LoVo (cell line): ENCODE measurements around the gene LNX2.
A peak's percentile ranks its signal among the peaks of the same experiment; 100 is the strongest.

Experiments used
- DNase-seq: peaks from one replicate; pipeline ENCODE4 v3.0.0-alpha.2; 2016; ENCODE audit warnings: low spot score

The LNX2 gene

DNA sequence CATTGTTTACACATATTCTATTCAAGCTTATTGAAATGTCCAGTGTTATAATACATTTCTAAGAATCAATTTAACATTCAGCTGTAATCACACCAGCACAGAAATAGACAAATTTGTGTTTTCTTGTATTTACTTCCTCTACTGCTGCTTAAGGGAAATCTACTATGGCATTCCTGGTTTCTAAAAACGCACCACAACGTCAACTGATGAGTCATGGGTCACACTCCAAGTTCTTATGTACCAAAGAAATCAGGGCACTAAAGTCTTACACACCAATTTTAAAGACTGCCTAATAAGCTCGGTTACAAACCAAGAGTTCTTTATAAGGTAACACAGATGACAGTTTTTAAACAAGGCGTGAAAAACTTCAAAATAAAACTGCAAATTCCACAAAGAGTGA lies 13.2 kb downstream of the LNX2 start:
- DNase-seq: peak; percentile 67

DNA sequence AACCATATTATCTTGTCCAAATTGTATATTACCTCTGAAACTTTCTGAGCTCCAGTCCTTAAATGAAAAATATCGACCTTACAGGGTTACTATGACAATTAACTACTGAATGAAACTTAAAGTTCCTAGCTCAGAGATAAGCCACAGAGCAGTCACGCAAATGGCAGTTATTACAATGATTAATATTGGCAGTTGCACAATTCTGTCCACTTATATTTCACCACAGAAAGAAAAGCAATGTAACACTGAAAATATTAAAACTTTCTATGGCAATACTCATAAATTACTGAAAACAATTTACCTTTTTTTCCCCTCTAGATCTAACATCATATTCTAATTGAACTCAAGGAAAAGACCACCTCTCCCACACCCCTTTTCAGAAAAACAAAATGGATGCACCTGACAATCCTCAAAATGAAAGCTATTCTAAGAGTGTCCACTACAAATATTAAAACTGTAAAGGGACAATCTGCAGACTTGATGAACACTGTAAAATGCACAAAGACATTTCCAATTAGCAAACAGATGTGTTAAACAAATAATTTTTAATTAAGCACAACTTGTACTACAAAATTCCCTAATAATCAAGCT lies 14.6 kb downstream of the LNX2 start:
- DNase-seq: no peak

DNA sequence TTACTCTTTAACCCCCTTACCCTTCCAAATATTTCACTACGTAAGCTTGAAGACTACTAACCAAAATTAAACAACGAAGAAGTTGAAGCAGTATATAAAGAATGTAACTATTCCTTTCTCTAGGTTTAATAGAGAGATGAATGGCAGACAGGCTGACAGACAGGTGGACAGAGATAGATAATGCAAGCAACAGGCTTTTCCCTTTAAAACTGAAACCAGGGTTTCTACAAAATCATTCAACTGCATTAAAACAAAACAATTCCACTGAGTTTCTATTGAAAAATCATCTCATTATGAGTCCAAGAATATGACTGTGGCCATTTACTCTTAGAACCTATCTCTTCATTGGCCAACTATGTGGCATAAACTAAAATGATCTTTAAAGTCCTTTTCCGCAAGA lies 15.2 kb downstream of the LNX2 start:
- DNase-seq: no peak

GRCh38 chr13:27601803-27602202 lies 18.5 kb downstream of the LNX2 start:
- DNase-seq: no peak

GRCh38 chr13:27601208-27601607 lies 19.1 kb downstream of the LNX2 start:
- no peak for DNase-seq

GRCh38 chr13:27600711-27601110 lies 19.6 kb downstream of the LNX2 start:
- DNase-seq: no peak

DNA sequence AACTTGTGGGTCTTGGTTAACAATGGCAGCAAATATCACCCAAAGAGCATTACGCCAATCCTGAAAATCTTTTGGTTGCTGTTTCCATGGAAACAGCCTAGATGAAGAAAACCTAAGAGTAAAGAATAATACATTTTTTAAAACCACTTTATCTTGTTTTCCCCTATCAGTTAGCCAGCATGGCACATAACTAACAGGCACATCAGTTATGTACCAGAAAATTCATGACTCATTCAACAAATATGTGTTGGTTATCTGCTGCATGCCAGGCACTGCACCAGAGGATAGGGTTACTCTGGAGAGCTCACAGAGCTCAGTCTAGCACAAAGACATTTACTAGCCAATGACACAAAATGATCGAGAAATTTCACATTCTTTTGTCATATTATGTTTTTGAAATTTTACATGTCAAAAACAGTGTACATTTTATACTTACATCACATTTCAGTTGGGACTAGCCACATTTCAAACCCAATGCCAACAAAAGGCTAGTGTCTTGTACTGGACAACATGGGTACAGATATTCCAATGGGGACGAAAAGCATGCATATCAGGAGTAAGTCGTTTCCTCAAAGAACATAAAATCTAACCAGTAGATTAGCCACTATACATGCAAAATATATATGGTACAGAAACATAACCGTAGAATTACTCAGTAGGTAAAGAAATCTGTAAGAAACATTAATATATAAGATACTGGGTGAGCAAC lies 20.3 kb downstream of the LNX2 start:
- DNase-seq: peak; percentile 66

- DNase-seq: no peak
These were observed 21.2 kb downstream of the LNX2 start for GRCh38 chr13:27599096-27599495.

DNA sequence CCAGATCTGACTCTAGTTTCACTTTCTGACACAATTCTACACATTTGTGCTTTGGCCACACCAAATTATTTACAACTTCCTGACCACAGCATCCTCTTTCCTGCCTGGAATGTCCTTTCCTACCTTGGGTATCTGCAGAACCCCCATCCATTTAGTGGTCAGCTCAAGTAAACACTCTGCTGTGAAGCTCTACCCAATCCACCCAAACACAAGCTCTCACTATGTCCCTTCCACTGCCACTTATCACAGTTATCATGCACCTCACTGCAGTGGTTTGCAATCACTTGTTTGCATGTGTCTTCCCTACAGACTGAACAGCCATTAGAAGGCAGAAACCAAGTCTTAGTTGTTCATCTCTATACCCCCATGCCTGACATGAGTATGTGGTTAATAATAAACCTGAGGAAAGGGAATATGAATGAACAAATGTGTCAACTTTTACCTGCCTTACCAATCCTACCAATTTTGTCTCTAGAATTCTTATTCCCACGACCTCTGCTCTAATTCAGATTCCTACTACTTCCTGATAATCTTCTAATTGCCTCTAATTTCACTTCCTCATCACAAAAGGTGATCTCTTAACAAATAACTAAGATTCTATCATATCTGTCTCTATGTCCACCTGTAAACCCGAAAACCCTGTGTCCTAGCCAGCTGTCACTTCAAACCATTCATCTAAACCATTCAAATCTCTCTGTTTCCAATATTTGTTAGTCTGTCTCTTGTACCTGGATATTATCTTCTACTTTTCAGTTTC lies 25.1 kb downstream of the LNX2 start:
- no peak for DNase-seq

DNA sequence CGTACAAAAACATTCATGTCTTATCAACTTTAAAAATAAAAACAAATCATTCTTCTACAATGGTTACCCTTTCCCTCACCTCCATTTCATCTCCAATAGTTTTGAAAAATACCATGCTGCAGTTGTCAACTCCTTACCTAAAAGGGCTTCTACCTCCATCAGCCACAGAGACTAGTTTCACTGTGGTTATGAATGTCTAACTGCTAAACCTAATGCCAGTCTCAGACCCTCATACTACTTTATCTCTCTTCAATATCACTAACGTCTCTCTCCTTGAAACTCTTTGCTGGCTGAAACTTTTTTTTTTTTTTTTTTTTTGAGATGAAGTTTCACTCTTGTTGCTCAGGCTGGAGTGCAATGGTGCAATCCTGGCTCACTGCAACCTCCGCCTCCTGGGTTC lies 27.1 kb downstream of the LNX2 start:
- DNase-seq: no peak

- no peak for DNase-seq
These were observed 27.5 kb downstream of the LNX2 start for GRCh38 chr13:27592865-27593264.

GRCh38 chr13:27588405-27588804 lies 31.9 kb downstream of the LNX2 start:
- no peak for DNase-seq

DNA sequence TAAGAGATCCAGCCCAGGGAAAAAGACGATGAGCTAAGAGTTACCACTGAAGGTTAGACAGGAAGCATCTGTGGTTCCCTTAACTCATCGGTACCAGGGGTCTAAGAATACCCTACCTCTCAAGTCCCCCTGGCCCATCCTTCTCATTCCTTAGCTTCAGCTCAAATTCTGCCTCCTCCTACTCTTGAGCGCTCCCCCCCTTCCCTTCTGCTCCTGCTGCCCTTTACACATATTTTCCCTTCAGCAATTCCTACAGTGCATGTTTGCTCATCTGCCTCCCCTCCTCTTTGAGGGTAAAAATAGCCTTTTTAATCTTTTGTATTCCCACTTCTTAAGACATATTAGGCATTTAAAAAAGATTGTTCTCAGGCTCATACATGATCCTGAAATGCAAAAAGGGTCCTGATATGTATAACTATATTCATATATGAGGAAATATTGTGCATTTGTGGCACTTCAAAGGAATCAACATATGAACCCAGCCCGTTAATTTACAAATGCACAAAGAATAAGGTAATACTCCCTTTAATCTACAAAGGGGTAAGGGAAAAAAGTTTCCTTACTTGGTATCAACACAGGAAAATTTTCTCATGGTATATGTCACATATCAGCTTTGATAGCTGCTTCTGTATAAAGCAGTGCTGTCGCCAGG lies 33.1 kb downstream of the LNX2 start:
- no peak for DNase-seq

GRCh38 chr13:27583645-27584044 lies 36.7 kb downstream of the LNX2 start:
- DNase-seq: no peak

GRCh38 chr13:27578121-27579030 lies 42.0 kb downstream of the LNX2 start:
- DNase-seq: no peak

- no peak for DNase-seq
These were observed 45.7 kb downstream of the LNX2 start for GRCh38 chr13:27574661-27575060.

- peak; percentile 12 for DNase-seq
These were observed 47.1 kb downstream of the LNX2 start for GRCh38 chr13:27573265-27573664.

- no peak for DNase-seq
These were observed 48.0 kb downstream of the LNX2 start for GRCh38 chr13:27572234-27572901.

- no peak for DNase-seq
These were observed 49.4 kb downstream of the LNX2 start for GRCh38 chr13:27570906-27571305.

- DNase-seq: no peak
These were observed 50.9 kb downstream of the LNX2 start for GRCh38 chr13:27569405-27569804.

GRCh38 chr13:27565818-27566217 lies 54.5 kb downstream of the LNX2 start:
- DNase-seq: no peak
